A549 (cell line): ENCODE data around the gene HLA-DQB1.

Experiments
- NFE2L2 ChIP-seq: fragments of 150-350 bp; conservative IDR thresholded peaks from 2 replicates; pipeline ENCODE4 v1.6.1; 2014; ENCODE audit warnings: low read length
- POLR2A ChIP-seq: IDR thresholded peaks from 2 replicates; pipeline ENCODE4 v1.6.1; 2012; ENCODE audit warnings: mild to moderate bottlenecking, low read length
- RAD21 ChIP-seq, 2 experiments: fragments of >200 bp in 1 of 2; sonication (Bioruptor Twin) in 1 of 2; formaldehyde crosslinking in 1 of 2; IDR thresholded peaks in 1 of 2; conservative IDR thresholded peaks in 1 of 2; 2 replicates in 1 of 2; 3 replicates in 1 of 2; pipeline ENCODE4 v1.6.1; 2012 to 2018; ENCODE audit warnings: inconsistent platforms in 1 of 2
- USF2 ChIP-seq: fragments of 450-650 bp; IDR thresholded peaks from 2 replicates; pipeline ENCODE4 v1.6.1; 2014; ENCODE audit warnings: antibody characterized with exemption
- TF ChIP-seq, protein P1 (sequence below): fragments of >200 bp; sonication (Bioruptor Twin); formaldehyde crosslinking; IDR thresholded peaks from 3 replicates; pipeline ENCODE4 v1.5.1; 2016
- TF ChIP-seq, protein P2 (sequence below): IDR thresholded peaks from 2 replicates; pipeline ENCODE4 v1.6.1; 2012
- TF ChIP-seq, protein P3 (sequence below): fragments of 200-600 bp; sonication (generic); IDR thresholded peaks from 2 replicates; pipeline ENCODE4 v1.6.1; 2016; ENCODE audit warnings: antibody characterized with exemption, mild to moderate bottlenecking, moderate library complexity

GRCh38 chr6:32685603-32686002 lies 19.1 kb upstream of the HLA-DQB1 start:
- TF ChIP-seq, protein P1, sequence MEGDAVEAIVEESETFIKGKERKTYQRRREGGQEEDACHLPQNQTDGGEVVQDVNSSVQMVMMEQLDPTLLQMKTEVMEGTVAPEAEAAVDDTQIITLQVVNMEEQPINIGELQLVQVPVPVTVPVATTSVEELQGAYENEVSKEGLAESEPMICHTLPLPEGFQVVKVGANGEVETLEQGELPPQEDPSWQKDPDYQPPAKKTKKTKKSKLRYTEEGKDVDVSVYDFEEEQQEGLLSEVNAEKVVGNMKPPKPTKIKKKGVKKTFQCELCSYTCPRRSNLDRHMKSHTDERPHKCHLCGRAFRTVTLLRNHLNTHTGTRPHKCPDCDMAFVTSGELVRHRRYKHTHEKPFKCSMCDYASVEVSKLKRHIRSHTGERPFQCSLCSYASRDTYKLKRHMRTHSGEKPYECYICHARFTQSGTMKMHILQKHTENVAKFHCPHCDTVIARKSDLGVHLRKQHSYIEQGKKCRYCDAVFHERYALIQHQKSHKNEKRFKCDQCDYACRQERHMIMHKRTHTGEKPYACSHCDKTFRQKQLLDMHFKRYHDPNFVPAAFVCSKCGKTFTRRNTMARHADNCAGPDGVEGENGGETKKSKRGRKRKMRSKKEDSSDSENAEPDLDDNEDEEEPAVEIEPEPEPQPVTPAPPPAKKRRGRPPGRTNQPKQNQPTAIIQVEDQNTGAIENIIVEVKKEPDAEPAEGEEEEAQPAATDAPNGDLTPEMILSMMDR, result no peak
- TF ChIP-seq NFE2L2 (no peak), USF2 (no peak), RAD21 (conservative IDR thresholded peaks at IDR 0.05 in 1 of 2, IDR thresholded peaks at IDR 0.05 in 1 of 2) (no peak), POLR2A (no peak)
- TF ChIP-seq, protein P2, sequence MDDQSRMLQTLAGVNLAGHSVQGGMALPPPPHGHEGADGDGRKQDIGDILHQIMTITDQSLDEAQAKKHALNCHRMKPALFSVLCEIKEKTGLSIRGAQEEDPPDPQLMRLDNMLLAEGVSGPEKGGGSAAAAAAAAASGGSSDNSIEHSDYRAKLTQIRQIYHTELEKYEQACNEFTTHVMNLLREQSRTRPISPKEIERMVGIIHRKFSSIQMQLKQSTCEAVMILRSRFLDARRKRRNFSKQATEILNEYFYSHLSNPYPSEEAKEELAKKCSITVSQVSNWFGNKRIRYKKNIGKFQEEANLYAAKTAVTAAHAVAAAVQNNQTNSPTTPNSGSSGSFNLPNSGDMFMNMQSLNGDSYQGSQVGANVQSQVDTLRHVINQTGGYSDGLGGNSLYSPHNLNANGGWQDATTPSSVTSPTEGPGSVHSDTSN, result no peak
- TF ChIP-seq, protein P3, sequence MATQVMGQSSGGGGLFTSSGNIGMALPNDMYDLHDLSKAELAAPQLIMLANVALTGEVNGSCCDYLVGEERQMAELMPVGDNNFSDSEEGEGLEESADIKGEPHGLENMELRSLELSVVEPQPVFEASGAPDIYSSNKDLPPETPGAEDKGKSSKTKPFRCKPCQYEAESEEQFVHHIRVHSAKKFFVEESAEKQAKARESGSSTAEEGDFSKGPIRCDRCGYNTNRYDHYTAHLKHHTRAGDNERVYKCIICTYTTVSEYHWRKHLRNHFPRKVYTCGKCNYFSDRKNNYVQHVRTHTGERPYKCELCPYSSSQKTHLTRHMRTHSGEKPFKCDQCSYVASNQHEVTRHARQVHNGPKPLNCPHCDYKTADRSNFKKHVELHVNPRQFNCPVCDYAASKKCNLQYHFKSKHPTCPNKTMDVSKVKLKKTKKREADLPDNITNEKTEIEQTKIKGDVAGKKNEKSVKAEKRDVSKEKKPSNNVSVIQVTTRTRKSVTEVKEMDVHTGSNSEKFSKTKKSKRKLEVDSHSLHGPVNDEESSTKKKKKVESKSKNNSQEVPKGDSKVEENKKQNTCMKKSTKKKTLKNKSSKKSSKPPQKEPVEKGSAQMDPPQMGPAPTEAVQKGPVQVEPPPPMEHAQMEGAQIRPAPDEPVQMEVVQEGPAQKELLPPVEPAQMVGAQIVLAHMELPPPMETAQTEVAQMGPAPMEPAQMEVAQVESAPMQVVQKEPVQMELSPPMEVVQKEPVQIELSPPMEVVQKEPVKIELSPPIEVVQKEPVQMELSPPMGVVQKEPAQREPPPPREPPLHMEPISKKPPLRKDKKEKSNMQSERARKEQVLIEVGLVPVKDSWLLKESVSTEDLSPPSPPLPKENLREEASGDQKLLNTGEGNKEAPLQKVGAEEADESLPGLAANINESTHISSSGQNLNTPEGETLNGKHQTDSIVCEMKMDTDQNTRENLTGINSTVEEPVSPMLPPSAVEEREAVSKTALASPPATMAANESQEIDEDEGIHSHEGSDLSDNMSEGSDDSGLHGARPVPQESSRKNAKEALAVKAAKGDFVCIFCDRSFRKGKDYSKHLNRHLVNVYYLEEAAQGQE, result no peak
